ENCODE measurements around the gene PLK2.

The PLK2 gene

GRCh38 chr5:58493141-58493540 is 33.3 kb upstream of the PLK2 start:
- TF ChIP-seq CTCF (IDR thresholded peaks at IDR 0.05; ENCODE audit: low read length, missing control alignments), result no peak
- H3K4me3 ChIP-seq (replicated peaks; ENCODE audit: low read depth, low read length), result no peak overlapping the region
- DNase-seq (ENCODE audit: low read depth), result no peak

- no peak within 1 kb of the TSS for H3K4me3 ChIP-seq (replicated peaks; ENCODE audit: low read depth, low read length)
- no peak for DNase-seq (ENCODE audit: low read depth)
- TF ChIP-seq CTCF (IDR thresholded peaks at IDR 0.05; ENCODE audit: low read length, missing control alignments), result no peak
Observed at GRCh38 chr5:58491216-58491892, 31.5 kb upstream of the PLK2 start, which contains the start of gene GAPT. Gene GAPT (plus strand): TSS chr5:58491435. CDS start chr5:58494537, 3,102 bp downstream.

- no peak overlapping the region for H3K4me3 ChIP-seq (replicated peaks; ENCODE audit: low read depth, low read length)
- no peak for DNase-seq (ENCODE audit: low read depth)
- TF ChIP-seq CTCF (IDR thresholded peaks at IDR 0.05; ENCODE audit: low read length, missing control alignments), result no peak
Observed at GRCh38 chr5:58490402-58491050, 30.6 kb upstream of the PLK2 start.

- no peak for TF ChIP-seq CTCF (IDR thresholded peaks at IDR 0.05; ENCODE audit: low read length, missing control alignments)
- H3K4me3 ChIP-seq (replicated peaks; ENCODE audit: low read depth, low read length), result no peak overlapping the region
- DNase-seq (ENCODE audit: low read depth), result no peak
Observed at GRCh38 chr5:58486290-58486689, 26.4 kb upstream of the PLK2 start.

GRCh38 chr5:58484505-58484904 is 24.6 kb upstream of the PLK2 start:
- no peak for DNase-seq (ENCODE audit: low read depth)
- no peak for TF ChIP-seq CTCF (IDR thresholded peaks at IDR 0.05; ENCODE audit: low read length, missing control alignments)
- H3K4me3 ChIP-seq (replicated peaks; ENCODE audit: low read depth, low read length), result no peak overlapping the region

- no peak for DNase-seq (ENCODE audit: low read depth)
- TF ChIP-seq CTCF (IDR thresholded peaks at IDR 0.05; ENCODE audit: low read length, missing control alignments), result no peak
- H3K4me3 ChIP-seq (replicated peaks; ENCODE audit: low read depth, low read length), result no peak overlapping the region
Observed at GRCh38 chr5:58482536-58482935, 22.6 kb upstream of the PLK2 start.

- no peak for DNase-seq (ENCODE audit: low read depth)
- no peak for TF ChIP-seq CTCF (IDR thresholded peaks at IDR 0.05; ENCODE audit: low read length, missing control alignments)
- no peak overlapping the region for H3K4me3 ChIP-seq (replicated peaks; ENCODE audit: low read depth, low read length)
Observed at GRCh38 chr5:58481828-58482227, 21.9 kb upstream of the PLK2 start.

Measured in fibroblast of pulmonary artery (primary cell).